Hepatocyte (in vitro differentiated cells): ENCODE results near the gene CRHR2.

ENCODE experiments used
- EZH2 ChIP-seq: fragments of 200-600 bp; sonication (generic); IDR thresholded peaks from 2 replicates; pipeline ENCODE4 v1.6.1; 2016; ENCODE audit warnings: antibody characterized with exemption, mild to moderate bottlenecking, borderline replicate concordance
- EZH2phosphoT487 ChIP-seq: fragments of 200-600 bp; sonication (generic); IDR thresholded peaks from one replicate; pipeline ENCODE4 v1.6.1; 2018; ENCODE audit warnings: antibody characterized with exemption, mild to moderate bottlenecking, low read depth, moderate library complexity; ENCODE audit not compliant: unreplicated experiment, severe bottlenecking
- TF ChIP-seq, protein P1 (sequence below): fragments of 200-600 bp; sonication (generic); IDR thresholded peaks from 2 replicates; pipeline ENCODE4 v1.5.1; 2016; ENCODE audit warnings: antibody characterized with exemption, mild to moderate bottlenecking; ENCODE audit not compliant: poor library complexity

DNA sequence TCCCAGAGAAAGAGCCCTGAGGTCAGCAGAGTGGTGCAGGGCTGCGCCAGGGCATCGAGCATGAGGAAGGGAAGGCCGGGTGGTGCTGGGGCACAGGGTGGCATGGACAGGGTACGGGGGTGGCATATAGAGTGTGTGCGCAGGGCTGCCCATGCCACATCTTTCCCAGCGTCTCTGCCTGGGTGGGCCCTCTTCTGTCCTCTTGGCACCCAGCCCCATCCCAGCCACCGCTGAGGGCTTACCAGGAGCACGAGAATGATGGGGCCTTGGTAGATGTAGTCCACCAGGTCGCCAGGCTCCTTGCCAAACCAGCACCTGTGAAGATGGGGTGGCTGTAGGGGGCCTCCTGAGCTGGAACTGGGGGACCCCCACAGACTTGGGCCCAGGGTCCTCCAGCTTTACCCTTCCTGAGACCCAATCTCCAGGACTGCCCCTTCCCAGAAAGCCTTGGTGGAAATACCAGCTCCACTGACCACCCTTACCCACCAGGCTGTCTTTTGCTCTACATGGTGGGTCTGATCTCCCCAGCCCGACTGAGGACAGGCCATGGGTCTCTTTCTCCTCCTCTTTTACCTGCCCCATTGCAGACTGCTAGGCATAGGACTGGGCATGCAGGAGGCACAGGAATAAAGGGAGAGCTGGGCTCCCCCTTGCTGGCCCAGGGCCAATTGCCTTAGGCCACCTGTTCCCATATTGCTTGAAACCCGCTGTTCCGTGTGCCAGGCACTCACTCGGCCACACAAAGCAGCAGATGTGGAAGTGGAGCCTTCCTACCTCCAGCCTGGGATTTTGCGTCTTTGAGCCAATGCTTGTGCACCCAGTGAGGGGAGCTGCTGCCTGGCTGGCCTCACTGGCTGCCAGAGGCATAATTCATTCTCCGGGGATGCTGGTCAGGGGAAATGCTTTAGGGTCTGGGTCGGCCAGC, 21.7 kb downstream of the CRHR2 start:
- TF ChIP-seq, protein P1, sequence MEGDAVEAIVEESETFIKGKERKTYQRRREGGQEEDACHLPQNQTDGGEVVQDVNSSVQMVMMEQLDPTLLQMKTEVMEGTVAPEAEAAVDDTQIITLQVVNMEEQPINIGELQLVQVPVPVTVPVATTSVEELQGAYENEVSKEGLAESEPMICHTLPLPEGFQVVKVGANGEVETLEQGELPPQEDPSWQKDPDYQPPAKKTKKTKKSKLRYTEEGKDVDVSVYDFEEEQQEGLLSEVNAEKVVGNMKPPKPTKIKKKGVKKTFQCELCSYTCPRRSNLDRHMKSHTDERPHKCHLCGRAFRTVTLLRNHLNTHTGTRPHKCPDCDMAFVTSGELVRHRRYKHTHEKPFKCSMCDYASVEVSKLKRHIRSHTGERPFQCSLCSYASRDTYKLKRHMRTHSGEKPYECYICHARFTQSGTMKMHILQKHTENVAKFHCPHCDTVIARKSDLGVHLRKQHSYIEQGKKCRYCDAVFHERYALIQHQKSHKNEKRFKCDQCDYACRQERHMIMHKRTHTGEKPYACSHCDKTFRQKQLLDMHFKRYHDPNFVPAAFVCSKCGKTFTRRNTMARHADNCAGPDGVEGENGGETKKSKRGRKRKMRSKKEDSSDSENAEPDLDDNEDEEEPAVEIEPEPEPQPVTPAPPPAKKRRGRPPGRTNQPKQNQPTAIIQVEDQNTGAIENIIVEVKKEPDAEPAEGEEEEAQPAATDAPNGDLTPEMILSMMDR: no peak
- TF ChIP-seq EZH2: no peak
- TF ChIP-seq EZH2phosphoT487: no peak
